Inflammatory macrophage treated with lipopolysaccharide for 4 hours (primary cell): ENCODE measurements around the gene ELAC2.

Source experiments
- DNase-seq: peaks from one replicate; pipeline ENCODE4 v3.0.0-alpha.2; 2020

ELAC2 gene

GRCh38 chr17:13017655-13018459 is at the start of gene ELAC2:
ELAC2 (minus strand) TSS chr17:13018027; CDS start chr17:13017947, 80 bp downstream.
- peak; percentile 100 for DNase-seq

- DNase-seq = no peak
Observed at GRCh38 chr17:13065032-13065431, 47.2 kb upstream of the ELAC2 start.

DNA sequence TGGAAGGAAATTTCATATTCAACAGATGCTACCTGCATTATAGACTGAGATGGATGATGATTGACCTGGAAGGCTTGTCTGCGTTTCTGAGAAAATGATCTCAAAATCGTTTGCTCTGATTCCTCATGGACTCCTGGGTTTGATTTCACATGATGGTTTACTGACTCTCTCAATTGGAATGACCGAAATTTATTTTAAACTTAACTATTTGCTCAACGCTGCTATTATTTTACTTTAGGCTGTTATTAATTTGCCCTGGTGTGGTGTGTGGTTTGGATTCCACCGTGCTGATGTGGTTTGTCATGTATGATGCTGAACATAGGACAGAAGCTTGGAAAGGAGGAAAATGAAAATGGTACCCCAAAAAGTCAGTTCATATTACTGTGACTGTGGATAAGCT is 37.3 kb upstream of the ELAC2 start:
- DNase-seq = no peak

GRCh38 chr17:13054666-13055065 is 36.8 kb upstream of the ELAC2 start:
- DNase-seq = no peak

GRCh38 chr17:13051915-13052314 is 34.1 kb upstream of the ELAC2 start:
- no peak for DNase-seq

DNA sequence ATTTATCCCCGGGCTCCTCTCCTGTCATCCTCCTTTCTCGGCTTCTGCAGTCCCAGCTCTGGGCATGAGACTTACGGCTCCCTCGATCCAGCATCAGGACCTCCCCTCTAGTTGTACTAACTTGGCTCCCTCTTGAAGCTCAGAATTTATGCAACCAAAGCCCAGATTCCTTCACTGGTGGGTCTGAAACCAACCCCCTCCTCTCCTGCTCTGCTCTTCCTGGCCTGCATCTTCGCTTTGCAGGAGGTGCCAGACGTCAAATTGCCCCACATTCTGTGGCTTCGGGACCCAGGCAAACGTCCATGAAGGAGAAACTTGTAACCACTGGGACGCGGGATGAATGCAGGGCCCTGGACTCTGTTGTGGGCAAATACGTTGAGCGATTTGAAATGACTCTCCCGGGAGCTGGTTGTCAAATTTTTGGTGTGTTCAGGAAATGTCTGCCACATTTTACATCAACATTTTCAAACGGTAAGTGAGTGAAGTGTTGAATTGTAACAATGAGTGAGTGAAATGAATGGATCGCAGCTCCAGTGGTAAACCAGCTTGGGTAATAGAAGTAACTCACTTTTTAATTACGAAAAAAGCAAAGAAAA is 29.3 kb upstream of the ELAC2 start:
- no peak for DNase-seq

DNA sequence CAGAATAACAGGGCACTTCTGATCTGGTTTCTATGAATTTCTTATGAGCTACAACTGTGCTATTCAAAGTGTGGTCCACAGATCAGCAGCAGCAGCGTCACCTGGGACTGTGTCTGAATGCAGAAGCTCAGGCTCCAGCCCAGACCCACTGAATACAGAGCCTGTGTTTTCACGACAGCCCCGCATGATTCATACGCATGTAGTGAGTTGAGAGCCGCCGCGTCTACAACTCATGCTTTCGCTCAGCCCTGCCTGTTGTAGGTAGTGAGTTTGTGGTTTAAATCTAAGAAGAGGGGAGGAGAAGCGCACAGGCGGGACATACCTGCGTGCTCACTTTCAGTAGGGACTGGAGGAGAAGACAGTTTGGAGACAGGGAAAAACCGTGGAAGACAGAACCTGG is 28.5 kb upstream of the ELAC2 start:
- DNase-seq = no peak

DNA sequence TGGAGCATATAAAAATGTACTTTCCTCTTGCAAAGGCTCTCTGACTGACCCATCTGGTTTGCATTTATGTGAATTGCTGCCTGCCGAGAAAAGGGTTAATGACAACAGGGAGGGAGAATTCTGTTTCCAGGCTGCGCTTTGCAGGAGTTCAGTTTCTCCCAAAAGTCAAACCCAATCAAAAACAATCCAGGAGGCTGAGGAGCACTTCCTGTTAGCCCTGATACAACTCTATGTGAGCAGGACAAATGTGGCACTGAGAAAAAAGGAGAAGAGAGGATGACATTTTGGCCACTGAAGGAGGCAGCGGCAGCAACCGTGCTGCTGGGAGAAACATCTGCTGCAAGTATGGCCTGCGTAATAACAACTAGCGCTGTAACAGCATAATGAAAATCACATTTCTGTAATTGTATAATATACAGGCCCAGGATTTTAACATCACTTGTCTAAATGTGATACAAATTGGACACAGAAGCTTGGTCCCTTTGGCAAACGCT is 26.8 kb upstream of the ELAC2 start:
- no peak for DNase-seq

GRCh38 chr17:13038931-13039665 is 21.3 kb upstream of the ELAC2 start:
- no peak for DNase-seq

DNA sequence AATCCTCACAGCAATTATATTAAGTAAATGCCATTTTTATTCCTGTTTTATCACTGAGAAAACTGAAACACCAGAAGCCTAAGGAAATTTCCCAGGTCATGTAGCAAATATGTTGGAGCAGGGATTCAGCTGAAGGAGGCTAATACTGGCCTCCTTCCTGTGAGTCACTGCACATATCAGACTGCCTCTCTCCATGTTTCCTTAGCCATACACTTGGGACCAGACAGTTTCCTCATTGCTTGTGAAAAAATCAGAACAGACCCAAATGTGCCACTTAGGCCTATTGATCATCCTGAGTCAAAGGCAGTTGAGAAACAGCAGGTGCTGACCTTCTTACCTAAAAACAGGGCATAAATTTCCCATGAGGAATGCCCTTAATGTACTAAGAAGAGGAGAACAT is 18.9 kb upstream of the ELAC2 start:
- DNase-seq = no peak

GRCh38 chr17:13035420-13035819 is 17.6 kb upstream of the ELAC2 start:
- no peak for DNase-seq

- DNase-seq = peak; percentile 46
Observed at GRCh38 chr17:13031718-13032350, 14.0 kb upstream of the ELAC2 start.

- peak; percentile 42 for DNase-seq
Observed at GRCh38 chr17:13030459-13031300, 12.9 kb upstream of the ELAC2 start.

- DNase-seq = no peak
Observed at GRCh38 chr17:13030056-13030455, 12.2 kb upstream of the ELAC2 start.

DNA sequence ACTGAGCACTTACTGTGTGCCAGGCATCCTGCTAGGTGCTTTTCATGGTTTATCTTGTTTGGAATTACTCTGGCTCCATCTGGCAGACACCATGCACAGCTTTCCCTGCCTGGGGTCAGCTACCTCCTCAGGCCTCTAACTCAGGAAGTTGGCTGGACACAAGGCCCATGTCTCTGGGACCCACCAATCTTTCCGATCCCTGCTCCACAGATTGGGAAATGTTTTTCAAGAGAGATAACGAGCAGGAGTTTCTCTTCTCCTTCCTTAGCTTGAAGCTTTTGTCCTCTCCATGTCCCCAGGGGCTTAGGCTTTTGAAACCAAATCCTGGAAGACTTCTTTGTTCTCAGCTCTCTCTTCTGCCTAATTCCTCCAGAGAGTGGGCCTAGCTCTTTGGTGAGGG is 11.5 kb upstream of the ELAC2 start:
- DNase-seq = no peak

- DNase-seq = no peak
Observed at GRCh38 chr17:13027246-13027645, 9.4 kb upstream of the ELAC2 start.

DNA sequence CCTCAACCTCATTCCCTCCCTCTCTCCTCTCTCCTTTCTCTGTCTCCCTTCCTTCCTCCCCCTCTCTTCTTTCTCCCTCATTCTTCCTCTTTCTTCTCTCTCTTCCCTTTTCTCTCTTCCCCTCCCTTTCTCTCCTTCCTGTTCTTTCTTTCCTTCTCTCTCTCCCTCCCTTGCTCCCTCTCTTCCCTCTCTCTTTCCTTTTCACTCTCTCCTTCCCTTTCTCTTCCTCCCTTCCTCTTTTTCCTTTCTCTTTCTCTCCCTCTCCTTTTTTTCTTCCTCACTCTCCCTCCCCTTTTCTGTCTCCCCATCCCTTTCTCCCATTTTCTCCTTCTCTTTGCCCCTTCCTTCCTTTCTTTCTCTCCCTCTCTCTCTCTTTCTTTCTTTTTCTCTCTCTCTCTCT is 7.9 kb upstream of the ELAC2 start:
- no peak for DNase-seq

GRCh38 chr17:13025258-13025627 is 7.4 kb upstream of the ELAC2 start:
- no peak for DNase-seq

DNA sequence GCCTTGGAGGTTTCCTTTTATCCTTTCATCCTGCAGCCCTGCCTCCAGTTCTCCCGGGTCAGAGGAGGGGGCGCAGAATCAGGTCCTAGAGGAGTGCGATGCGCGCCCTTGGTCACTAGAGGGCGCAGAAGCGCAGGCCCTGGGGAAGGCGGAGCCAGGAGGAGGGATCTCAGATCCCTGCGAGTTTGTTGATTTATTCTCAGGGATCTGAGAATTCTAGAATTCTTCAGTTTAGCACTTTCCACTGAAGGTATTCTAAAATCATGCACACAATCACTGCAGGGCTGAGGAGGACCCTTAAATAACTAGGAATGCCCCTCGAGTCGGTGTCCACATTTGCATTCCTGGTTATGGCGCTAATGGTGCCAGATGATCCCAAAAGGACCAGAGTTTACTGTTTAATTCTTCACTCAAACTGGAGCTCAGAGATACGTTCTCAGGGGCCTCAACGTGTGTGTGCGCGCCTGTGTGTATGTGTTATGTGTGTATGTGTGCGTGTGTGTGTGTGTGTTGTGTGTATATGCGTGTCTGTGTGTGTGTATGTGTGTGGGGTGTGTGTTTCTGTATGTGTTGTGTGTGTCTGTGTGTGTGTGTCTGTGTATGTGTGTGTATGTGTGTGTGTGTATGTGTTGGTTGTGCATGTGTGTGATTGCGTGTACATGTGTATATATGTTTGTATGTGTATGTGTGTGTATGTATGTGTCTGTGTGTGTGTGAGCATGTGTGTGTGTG is 6.9 kb upstream of the ELAC2 start:
- DNase-seq = peak; percentile 54

DNA sequence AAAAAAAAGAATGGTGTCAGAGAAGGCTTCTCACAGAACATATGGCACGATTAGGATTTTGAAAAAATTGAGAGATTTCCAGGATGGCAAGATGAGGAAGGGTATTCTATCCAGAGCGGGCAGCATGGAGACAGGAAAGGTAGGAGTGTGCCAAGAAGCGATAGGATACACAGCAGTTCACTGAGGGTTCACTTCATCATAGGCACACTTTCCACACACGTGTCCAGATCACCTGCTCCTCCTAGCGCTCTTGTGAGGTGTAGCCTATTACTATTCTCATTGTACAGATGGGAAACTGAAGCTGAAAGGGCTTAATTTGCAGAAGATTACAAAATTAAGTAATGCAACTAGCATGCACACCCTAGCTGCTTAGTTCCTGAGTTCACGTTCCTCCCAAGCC is 6.2 kb upstream of the ELAC2 start:
- DNase-seq = no peak

DNA sequence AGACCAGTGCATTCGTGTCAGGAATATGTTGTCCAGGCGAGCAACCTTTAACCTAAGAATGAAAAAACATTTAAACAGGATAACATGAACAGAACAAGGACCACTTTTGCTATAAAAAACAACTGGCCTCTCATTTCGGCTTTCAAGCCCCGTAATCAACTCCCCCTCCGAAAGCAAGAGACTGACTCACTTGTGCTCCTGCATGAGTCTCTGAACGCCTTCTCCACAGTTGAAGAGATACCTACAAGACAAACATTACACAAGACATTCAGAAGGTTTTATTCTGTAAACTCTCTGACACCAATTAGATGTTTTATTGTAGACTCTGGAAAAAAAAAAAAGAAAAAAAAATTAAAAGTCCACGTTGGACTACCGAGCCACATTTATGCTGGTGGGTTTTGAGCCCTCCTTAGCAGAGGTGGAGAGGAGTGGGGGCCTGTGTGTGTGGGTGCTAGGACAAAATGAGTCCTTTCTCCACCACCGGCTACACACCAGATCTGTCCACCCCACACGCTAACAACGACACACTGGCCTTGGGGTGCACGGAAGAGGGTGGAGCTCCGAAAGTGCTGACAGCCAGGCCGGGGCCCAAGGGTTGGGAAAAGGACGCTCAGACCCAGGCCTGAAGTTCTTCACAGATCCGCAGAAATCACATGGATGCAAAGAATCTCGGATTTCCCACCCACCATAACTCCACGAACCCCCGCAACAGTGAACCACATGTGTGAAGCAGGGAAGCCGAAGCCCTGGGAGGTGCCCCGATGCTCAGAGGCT is 759 bp downstream of the ELAC2 start:
- peak; percentile 37 for DNase-seq
